ENCODE results near the gene MRPS15. TPM values are rescaled to one million over a fixed set of nuclear protein-coding genes. Genes with fewer than 3 reads are reported as not detected.
"Not testable (repeated sequence)": the region's sequence is repeated elsewhere in the genome, so short reads cannot be mapped to it uniquely, and the experiment has no call there.

Gene MRPS15
- polyA plus RNA-seq, 1 experiment, result 34.4 TPM

GRCh38 chr1:36479505-36480051, 15.4 kb upstream of the MRPS15 start:
- Histone ChIP-seq H3K4me3 (ENCODE audit: low read depth, low read length) (no peak overlapping the region), H3K36me3 (ENCODE audit: control insufficient read depth, insufficient read depth, low read length) (no peaks in the 10 kb centered on the region), H3K27me3 (ENCODE audit: control insufficient read depth, insufficient read depth, low read length) (0 out of 2 replicates have a peak, but pooled peaks cover 1% of the 10 kb centered on the region)
- CTCF ChIA-PET, result interaction anchor here (2.2 kb wide), 1 partner anchor 37 kb away, joined by 9 read pairs; no protein-coding TSS in a partner anchor
- TF ChIP-seq, protein P1, sequence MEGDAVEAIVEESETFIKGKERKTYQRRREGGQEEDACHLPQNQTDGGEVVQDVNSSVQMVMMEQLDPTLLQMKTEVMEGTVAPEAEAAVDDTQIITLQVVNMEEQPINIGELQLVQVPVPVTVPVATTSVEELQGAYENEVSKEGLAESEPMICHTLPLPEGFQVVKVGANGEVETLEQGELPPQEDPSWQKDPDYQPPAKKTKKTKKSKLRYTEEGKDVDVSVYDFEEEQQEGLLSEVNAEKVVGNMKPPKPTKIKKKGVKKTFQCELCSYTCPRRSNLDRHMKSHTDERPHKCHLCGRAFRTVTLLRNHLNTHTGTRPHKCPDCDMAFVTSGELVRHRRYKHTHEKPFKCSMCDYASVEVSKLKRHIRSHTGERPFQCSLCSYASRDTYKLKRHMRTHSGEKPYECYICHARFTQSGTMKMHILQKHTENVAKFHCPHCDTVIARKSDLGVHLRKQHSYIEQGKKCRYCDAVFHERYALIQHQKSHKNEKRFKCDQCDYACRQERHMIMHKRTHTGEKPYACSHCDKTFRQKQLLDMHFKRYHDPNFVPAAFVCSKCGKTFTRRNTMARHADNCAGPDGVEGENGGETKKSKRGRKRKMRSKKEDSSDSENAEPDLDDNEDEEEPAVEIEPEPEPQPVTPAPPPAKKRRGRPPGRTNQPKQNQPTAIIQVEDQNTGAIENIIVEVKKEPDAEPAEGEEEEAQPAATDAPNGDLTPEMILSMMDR (IDR thresholded peaks at IDR 0.05; ENCODE audit: insufficient read depth, low read depth, low read length), result no peak
- DNase-seq (ENCODE audit: low read depth), result no peak
- POLR2A ChIA-PET, result no interaction called here

GRCh38 chr1:36477615-36478014, 13.4 kb upstream of the MRPS15 start:
- H3K36me3 ChIP-seq (ENCODE audit: control insufficient read depth, insufficient read depth, low read length); CTCF ChIA-PET; H3K4me3 ChIP-seq (ENCODE audit: low read depth, low read length); DNase-seq (ENCODE audit: low read depth); H3K27me3 ChIP-seq (ENCODE audit: control insufficient read depth, insufficient read depth, low read length); POLR2A ChIA-PET: not testable (repeated sequence)

GRCh38 chr1:36476945-36477344, 12.8 kb upstream of the MRPS15 start:
- TF ChIP-seq, protein P1 (IDR thresholded peaks at IDR 0.05; ENCODE audit: insufficient read depth, low read depth, low read length), result no peak
- ChIA-PET POLR2A (no interaction called here), CTCF (no interaction called here)
- DNase-seq (ENCODE audit: low read depth), result no peak
- Histone ChIP-seq H3K36me3 (ENCODE audit: control insufficient read depth, insufficient read depth, low read length) (no peaks in the 10 kb centered on the region), H3K27me3 (ENCODE audit: control insufficient read depth, insufficient read depth, low read length) (peaks cover 6% of the 10 kb centered on the region; the same call in 1 of the 2 replicates), H3K4me3 (ENCODE audit: low read depth, low read length) (no peak overlapping the region)

DNA sequence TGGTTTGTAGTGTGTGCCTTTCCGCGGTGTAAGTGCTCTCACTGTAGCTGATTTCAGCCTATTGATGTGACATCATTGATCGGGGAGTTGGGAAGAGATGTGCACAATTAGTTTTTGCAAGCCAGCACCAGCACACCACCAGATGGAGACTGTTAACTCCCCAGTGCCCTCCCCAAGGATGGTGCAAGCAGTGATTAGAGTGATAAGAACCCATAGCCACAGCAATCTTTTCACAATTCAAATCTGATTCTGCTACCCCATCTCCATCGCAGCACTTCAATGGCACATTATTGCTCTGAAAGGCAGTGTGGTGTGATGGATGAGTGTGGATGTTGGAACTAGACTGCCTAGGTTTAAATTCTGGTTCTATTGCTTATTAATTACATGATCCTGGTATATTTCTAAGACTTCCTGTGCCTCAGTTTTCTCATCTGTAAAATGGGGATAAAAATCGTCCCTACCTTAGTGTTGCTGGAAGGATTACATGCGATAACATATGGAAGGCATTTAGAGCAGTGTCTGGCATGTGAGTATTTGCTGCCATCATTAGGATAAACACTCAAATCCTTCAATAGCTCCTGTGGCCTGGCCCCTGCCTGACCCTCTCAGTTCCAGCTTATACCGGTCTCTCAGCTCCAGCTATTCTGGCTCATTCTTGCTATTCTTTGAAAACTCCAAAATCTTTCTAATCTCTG, 11.9 kb upstream of the MRPS15 start:
- Histone ChIP-seq H3K4me3 (ENCODE audit: low read depth, low read length) (no peak overlapping the region), H3K27me3 (ENCODE audit: control insufficient read depth, insufficient read depth, low read length) (peaks cover 7% of the 10 kb centered on the region; the same call in 1 of the 2 replicates), H3K36me3 (ENCODE audit: control insufficient read depth, insufficient read depth, low read length) (no peaks in the 10 kb centered on the region)
- no peak for DNase-seq (ENCODE audit: low read depth)
- TF ChIP-seq, protein P1 (IDR thresholded peaks at IDR 0.05; ENCODE audit: insufficient read depth, low read depth, low read length), result no peak
- CTCF ChIA-PET, result no interaction called here
- POLR2A ChIA-PET, result no interaction called here

DNA sequence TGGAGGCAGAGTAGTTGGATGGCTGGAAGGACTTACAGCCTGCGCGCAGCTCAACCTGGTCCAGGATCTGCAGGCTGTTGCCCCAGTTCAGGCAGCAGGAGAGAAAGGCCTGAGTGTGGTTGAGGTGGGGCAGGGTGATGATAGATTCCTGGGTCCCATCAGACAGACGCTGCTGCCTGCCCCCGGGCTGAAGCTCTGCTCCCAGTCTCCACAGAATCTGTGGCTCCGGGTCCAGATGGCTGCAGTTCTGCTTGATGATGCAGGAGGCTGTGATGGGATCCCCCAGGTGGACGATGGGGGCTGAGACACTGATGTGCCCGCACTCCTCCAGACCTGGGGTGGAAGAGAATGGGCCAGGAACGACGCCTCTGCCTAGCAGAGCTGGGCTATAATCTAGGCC, 11.2 kb upstream of the MRPS15 start:
- TF ChIP-seq, protein P1 (IDR thresholded peaks at IDR 0.05; ENCODE audit: insufficient read depth, low read depth, low read length), result no peak

More for the DNA sequence above, 11.2 kb upstream of the MRPS15 start:
- ChIA-PET CTCF (no interaction called here), POLR2A (no interaction called here)
- no peak overlapping the region for H3K4me3 ChIP-seq (ENCODE audit: low read depth, low read length)
- H3K36me3 ChIP-seq (ENCODE audit: control insufficient read depth, insufficient read depth, low read length), result no peaks in the 10 kb centered on the region
- DNase-seq (ENCODE audit: low read depth), result no peak
- peaks cover 7% of the 10 kb centered on the region; the same call in 1 of the 2 replicates for H3K27me3 ChIP-seq (ENCODE audit: control insufficient read depth, insufficient read depth, low read length)
